Stimulated activated CD8-positive, alpha-beta memory T cell treated with anti-CD3 and anti-CD28 coated beads, Interleukin-4, amount 100 ng/mL, for 24 hours (primary cell): ENCODE results near the gene FBXL3.
"Not testable (repeated sequence)": the region's sequence is repeated elsewhere in the genome, so short reads cannot be mapped to it uniquely, and the experiment has no call there.

Experiments
- DNase-seq: peaks from one replicate; pipeline ENCODE4 v3.0.0-alpha.2; 2020; ENCODE audit warnings: low read depth

FBXL3 gene

GRCh38 chr13:77026255-77026860 is 601 bp downstream of the FBXL3 start:
- peak; percentile 56 for DNase-seq

GRCh38 chr13:77022341-77022740 is 4.6 kb downstream of the FBXL3 start:
- DNase-seq, result no peak

GRCh38 chr13:77019756-77020155 is 7.2 kb downstream of the FBXL3 start:
- DNase-seq, result no peak

GRCh38 chr13:77016888-77017623 is 9.9 kb downstream of the FBXL3 start:
- DNase-seq, result no peak

- no peak for DNase-seq
These were observed 10.6 kb downstream of the FBXL3 start for GRCh38 chr13:77016251-77016812.

GRCh38 chr13:77014906-77015685 is 11.9 kb downstream of the FBXL3 start:
- no peak for DNase-seq

- DNase-seq, result no peak
These were observed 13.0 kb downstream of the FBXL3 start for GRCh38 chr13:77013853-77014542.

GRCh38 chr13:77009719-77010118 is 17.2 kb downstream of the FBXL3 start:
- DNase-seq, result not testable (repeated sequence)

- DNase-seq, result no peak
These were observed 17.9 kb downstream of the FBXL3 start for GRCh38 chr13:77009011-77009410.

GRCh38 chr13:77008337-77008736 is 18.6 kb downstream of the FBXL3 start:
- not testable (repeated sequence) for DNase-seq

GRCh38 chr13:77002590-77003190 is 24.3 kb downstream of the FBXL3 start:
- DNase-seq, result no peak

- no peak for DNase-seq
These were observed 24.9 kb downstream of the FBXL3 start for GRCh38 chr13:77001963-77002587.

GRCh38 chr13:77001540-77001939 is 25.4 kb downstream of the FBXL3 start:
- DNase-seq, result no peak

- DNase-seq, result no peak
These were observed 26.5 kb downstream of the FBXL3 start for GRCh38 chr13:77000475-77000874.

GRCh38 chr13:76994281-76994680 is 32.7 kb downstream of the FBXL3 start:
- DNase-seq, result no peak

GRCh38 chr13:76993473-76993872 is 33.5 kb downstream of the FBXL3 start:
- DNase-seq, result no peak

GRCh38 chr13:76993021-76993420 is 33.9 kb downstream of the FBXL3 start:
- DNase-seq, result no peak

- no peak for DNase-seq
These were observed 34.4 kb downstream of the FBXL3 start for GRCh38 chr13:76992548-76993001.

GRCh38 chr13:76991796-76992547 is 35.0 kb downstream of the FBXL3 start, which contains the start of gene CLN5:
TSS of gene CLN5 (plus strand) at chr13:76992081. CDS start at chr13:76992099, 18 bp downstream.
- DNase-seq, result peak; percentile 90

- DNase-seq, result peak; percentile 64
These were observed 35.5 kb downstream of the FBXL3 start for GRCh38 chr13:76991432-76991795.
